ENCODE measurements around the gene BTBD1.
A peak's percentile ranks its signal among the peaks of the same experiment; 100 is the strongest.

The BTBD1 gene

DNA sequence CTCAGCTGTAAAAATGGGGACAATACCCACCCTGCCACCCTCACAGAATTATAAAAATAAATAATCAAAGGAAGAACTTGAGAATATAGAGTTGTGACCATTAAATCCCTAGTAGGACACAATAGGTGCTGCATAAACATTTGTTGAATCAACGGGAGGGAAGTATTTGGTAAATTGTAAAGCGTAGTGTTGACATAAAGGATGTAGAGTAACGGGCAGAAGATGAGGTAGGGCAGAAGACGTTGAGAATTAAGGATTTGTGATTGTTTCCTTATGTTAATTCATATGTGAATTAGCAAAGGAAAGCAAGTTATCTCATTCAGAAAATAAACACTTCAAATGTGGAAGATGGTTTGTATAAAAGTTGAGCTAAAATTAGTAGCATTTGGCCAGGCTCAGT is 73.9 kb downstream of the BTBD1 start:
- no peak for DNase-seq (ENCODE audit: low spot score)

DNA sequence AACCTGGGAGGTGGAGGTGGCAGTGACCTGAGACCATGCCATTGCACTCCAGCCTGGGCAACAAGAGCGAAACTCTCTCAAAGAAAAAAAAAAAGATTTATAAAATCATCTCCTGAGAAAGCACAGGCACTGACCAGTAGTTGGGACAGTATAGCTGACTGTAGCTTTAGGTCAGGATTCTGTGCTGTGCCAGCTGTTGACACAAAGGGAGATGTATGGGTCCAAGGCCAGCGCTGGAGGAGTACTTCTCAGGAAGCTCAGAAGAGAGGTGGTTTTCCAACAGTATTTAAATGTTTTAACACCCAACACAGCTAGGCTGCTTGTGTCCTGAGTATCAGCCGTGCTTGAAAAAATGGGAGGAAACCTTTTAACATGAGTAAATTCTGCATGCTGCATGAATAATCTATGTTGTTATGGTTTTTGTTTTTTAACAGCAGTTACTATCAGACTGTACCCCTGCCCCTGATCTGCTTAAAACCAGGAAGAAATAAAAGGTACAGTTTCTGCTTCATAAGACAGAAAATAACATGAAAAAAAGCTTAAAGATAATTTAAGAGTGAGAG is 74.5 kb downstream of the BTBD1 start:
- no peak for DNase-seq (ENCODE audit: low spot score)

GRCh38 chr15:82986442-82986780 is 80.6 kb downstream of the BTBD1 start:
- no peak for DNase-seq (ENCODE audit: low spot score)

DNA sequence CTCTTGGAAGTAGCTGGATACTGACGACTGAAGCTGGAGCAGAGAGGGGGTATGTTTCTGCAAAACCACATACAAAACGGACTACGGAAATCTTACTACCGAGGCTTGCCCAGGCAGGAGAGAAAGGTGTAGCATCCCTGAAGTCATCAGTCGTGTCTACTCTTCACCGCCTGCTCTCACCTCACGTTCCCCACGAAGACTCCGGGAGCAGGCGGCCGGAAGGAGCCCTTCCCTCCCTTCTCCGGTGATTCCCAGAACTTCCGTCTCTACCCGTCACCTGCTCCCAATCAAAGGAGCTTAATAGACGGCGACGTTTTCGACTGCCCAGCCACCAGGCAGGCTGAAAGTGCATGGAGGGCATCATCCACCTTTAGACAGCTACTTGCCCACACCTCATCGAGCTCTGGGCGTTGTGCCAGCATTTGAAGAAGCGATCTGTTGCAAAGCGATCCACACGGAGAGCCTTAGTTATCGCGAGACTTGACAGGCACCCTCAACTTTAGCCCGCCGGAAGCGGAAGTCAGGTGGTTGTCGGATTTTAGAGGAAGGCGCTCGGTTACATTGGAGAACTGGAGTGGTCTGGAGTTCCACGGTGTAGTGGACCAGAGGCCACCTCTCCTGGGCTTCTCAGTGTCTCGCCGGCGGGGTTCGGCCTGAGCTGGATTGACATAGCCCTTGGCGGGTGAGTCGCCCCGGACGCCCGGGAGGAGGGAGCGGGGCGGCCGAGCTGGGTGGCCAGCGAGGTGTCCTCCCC is 81.2 kb downstream of the BTBD1 start, which contains the start of gene RAMAC:
Gene RAMAC, plus strand, starts transcription at position 523 of the 754 bp plus-strand sequence. CDS start 2,809 bp downstream, outside the sequence.
- DNase-seq (ENCODE audit: low spot score), result peak; percentile 92

DNA sequence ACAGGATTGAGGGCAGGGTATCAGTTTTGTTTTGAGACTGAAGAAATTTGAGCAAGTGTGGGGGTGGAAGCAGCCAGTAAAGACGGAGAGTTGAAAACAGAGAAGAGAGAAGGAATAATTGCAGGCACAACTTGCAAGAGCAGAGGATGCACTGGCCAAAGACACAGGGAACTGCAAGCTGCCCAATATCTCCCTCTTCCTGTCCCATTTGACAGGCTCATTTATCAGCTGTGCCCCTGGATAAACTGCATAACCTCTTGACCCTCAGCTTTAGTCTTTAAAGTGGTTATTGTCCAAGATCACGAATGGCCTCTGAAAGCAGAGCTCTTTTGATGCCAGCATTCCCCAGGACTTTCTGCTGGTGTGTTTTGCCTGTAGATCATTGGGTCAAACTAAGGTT is 86.1 kb downstream of the BTBD1 start:
- no peak for DNase-seq (ENCODE audit: low spot score)

DNA sequence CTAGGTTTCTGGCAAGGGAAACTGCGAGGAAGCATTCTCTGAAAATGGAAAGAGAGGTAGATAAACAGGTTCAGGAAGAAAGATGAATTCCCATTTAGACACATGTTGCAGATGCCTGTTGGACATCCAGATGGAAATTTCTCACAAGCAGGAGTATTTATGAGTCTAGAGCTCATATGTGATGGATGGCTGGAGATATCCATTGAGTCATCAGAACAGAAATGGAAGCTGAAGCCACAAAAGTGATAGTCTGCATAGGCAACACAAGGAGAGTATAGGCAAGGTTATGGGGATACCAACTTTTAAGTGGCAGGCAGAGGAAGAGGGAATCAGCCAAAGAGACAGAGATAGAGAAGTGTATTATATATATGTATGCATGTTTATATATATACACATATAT is 87.3 kb downstream of the BTBD1 start:
- DNase-seq (ENCODE audit: low spot score), result no peak

DNA sequence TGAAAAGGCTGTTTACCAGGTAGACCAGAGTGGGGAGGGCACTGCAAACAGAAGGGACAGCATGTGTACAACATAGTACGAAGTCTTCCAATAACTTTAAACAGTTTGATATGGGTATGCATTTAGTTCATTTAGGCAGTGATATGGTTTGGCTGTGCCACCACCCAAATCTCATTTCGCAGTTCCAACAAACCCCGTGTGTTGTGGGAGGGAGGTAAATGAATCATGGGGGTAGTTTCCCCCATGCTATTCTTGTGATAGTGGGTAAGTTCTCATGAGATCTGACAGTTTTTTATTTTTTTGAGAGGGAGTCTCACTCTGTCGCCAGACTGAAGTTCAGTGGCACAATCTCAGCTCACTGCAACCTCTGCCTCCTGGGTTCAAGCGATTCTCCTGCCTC is 88.6 kb downstream of the BTBD1 start:
- no peak for DNase-seq (ENCODE audit: low spot score)

GRCh38 chr15:82977076-82977475 is 90.0 kb downstream of the BTBD1 start:
- no peak for DNase-seq (ENCODE audit: low spot score)

DNA sequence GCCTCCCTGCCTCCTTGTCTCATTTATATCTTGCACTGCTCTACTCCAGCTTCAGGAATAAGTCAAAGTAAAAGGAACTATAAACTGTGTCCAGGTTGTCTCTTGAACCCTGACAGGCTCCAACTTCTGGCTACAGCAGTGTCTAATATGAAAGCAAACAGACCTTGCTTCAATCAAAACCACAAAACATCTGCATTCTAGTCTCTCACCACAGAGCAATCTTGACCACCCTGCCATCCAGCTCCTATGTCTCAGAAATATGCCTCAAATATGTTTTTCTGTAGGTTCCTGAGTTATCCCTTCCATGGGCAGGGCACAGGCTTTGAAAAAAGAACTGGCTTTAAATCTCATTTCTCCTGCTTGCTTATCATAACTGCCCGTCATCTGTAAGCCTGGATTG is 94.1 kb downstream of the BTBD1 start:
- DNase-seq (ENCODE audit: low spot score), result no peak

DNA sequence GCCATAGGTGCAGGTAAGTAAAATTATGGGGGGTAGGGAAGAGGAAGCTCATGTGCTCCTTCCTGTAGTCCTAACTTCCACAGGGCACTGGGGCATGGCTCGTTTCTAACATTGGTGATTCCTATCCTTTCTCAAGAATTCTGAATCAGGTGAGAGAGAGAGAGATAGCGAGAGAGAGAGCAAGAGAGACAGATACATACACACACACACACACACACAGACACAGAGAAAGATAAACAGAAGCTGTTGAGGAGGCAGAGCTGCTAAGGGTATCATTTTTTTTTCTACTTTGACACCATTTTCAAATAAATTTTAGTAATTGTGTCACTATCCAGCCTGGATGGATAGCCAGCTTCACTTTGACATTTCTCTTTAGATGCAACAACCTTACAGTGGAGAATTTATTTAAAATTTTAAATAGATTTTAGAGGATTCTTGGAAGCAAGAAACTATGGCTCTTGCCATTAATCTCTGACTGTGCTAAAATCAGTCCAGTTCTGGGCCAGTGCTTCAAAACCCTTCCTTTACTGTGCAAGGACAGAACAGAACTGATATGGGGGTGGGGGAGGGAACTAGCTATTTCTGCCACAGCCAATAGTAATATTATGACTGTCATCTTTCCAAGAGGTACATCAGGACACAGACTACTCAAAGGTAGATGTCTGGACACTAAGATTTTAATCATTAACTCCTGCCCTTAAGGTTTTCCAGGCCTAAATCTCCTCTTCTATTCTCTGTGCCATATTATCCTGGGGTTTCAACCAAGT is 95.7 kb downstream of the BTBD1 start:
- DNase-seq (ENCODE audit: low spot score), result no peak

GRCh38 chr15:82970696-82971095 is 96.4 kb downstream of the BTBD1 start:
- no peak for DNase-seq (ENCODE audit: low spot score)

GRCh38 chr15:82970078-82970686 is 96.9 kb downstream of the BTBD1 start:
- no peak for DNase-seq (ENCODE audit: low spot score)

- no peak for DNase-seq (ENCODE audit: low spot score)
Observed at GRCh38 chr15:82969353-82969752, 97.7 kb downstream of the BTBD1 start.

DNA sequence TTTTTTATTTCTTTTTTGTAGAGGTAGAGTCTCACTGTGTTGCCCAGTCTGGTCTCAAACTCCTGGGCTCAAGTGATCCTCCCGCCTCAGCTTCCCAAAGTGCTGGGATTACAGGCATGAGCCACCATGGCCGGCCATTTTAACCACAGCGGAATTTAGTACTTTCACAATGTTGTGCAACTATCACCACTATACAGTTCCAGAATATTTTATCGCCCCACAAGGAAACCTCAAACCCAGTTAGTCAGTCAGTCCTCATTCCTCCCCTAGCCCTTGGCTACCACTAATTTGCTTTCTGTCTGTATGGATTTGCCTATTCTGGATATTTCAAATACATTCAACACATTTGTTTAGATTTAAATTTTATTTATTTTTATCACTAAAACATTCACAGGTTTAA is 99.0 kb downstream of the BTBD1 start:
- DNase-seq (ENCODE audit: low spot score), result peak; percentile 19

- no peak for DNase-seq (ENCODE audit: low spot score)
Observed at GRCh38 chr15:82966671-82967071, 100.4 kb downstream of the BTBD1 start.

All from AG08395 (cell line).